GM19372 (cell line): ENCODE measurements around the gene GHRL.
"Not testable (repeated sequence)": the region's sequence is repeated elsewhere in the genome, so short reads cannot be mapped to it uniquely, and the experiment has no call there.

Experiments used
- ATAC-seq: cut with Tn5 transposase; IDR thresholded peaks from one replicate; pipeline ENCODE4 v1.9.1; 2021; ENCODE audit warnings: mild to moderate bottlenecking, low read depth, moderate library complexity; ENCODE audit not compliant: unreplicated experiment

Gene GHRL

DNA sequence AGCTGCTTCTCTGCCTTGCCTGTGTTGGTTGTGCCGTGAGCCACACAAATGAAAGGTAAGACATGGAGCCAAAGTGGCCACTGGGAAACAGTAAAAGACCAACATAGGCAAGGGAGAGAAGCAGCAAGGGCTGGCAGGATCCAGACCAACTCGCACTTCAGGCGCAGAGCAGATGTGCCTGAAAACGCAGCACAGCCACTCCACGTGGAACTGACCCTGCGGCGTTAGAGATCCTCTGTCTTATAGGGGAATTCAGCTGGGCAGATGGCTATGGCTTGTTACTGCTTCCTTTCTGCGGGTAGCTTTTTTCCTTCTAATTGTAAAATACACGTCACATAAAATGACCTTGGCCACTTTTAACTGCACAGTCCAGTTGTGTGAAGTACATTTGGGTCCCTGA lies 10.4 kb upstream of the GHRL start:
- ATAC-seq, result no peak

DNA sequence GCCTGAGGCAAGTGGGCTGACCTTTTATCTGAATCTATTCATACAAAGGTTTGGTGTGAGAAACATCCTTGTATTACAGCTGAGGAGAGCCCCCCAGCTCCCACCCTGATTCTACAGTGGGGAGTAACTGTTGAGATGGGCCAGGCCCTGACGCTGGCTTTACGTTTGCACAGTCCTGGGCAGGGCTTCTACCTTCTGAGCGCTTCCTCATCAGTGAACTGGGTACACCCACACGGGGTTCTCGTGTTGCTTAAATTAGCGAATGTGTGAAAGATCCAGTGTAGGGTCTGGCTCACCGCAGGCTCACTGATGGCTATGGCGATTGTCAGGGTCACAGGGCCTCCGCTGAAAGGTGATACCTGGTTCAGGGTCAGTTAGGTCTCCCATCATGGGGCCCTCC lies 7.3 kb upstream of the GHRL start:
- no peak for ATAC-seq

DNA sequence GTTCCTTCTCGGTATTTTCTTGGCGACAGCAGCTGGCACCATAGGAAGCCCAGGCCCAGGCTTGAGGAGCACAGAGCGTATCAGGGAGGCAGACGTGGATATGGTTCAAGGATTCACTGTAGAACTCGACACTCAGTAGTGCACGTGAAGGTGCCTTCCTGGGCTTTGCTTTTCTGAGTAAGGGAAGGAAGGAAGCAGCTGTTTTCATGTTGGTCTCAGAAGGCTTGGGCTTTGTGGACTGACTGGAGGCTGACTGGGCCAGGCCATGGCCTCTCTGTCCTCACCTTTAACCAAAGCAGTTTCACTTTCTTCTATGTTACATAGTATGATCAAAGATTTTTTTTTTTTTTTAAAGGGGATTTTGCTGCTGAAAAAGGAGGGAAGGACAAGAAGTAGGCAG lies 6.9 kb upstream of the GHRL start:
- ATAC-seq, result peak; percentile 57

DNA sequence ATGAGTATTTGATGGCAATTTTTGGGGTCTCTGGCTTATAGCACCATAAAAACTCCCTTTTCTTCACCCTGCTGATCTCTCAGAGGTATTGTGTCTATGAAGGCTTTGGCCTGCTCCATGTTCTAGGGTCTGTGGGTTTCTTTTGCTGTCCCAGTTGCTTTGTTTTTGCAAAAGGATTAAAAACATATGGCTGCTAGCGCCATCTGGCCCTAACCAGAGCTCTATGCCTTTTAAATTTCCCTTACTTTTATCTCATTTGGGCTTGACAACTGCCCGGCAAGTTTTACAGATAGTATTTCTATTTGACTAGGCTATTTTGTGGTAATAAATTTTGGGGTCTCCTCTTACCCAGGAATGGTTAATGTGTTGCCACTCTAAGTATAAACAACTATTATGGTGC lies 6.4 kb upstream of the GHRL start:
- ATAC-seq, result no peak

DNA sequence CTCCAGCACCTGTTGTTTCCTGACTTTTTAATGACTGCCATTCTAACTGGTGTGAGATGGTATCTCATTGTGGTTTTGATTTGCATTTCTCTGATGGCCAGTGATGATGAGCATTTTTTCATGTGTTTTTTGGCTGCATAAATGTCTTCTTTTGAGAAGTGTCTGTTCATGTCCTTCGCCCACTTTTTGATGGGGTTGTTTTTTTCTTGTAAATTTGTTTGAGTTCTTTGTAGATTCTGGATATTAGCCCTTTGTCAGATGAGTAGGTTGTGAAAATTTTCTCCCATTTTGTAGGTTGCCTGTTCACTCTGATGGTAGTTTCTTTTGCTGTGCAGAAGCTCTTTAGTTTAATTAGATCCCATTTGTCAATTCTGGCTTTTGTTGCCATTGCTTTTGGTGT lies 5.3 kb upstream of the GHRL start:
- ATAC-seq, result not testable (repeated sequence)

DNA sequence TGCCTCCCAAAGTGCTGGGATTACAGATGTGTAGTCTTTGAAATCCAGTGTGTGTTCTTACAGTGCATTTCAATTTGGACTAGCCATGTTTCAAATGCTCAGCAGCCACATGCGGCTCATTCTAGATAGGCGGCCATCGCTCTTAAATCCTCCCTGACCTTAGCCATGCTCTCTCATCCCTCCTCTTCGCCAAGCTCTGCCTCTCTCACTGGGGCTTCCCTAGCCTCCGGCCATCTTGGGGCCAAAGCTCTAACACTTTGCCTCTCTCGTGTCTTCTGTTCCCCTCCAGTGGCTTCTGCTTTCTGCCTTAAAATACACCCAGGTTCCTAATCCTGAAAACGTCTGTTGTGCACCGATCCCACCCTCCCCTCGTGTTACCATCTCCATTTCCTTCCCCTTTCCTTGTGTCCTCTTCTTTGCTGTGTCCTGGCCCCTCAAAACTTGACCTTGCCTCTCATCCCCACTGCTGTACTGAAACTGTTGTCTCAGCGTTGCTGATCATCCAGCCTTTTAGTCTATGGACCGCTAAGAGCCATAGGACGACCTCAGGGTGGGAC lies 1.4 kb upstream of the GHRL start:
- no peak for ATAC-seq

DNA sequence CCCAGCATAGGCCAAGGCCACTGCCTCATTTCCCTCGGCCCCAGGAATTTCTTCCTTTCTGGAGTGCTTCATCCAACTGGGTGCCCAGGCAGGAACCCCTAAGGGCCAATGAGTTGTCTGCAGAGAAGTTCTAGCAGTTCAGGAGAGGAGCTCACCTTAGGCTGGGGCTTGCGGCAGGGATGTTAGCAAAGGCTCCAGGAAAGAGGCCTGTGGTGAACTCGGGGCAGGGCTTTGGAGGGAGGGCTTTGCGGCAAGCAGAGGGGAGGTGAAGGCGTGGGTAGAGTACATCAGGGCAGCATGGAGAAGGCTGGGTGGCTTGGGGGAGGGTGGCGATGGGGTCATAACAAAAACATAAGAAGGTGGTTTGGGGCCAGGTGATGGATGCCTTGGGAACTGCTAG lies 1.1 kb downstream of the GHRL start:
- ATAC-seq, result no peak

DNA sequence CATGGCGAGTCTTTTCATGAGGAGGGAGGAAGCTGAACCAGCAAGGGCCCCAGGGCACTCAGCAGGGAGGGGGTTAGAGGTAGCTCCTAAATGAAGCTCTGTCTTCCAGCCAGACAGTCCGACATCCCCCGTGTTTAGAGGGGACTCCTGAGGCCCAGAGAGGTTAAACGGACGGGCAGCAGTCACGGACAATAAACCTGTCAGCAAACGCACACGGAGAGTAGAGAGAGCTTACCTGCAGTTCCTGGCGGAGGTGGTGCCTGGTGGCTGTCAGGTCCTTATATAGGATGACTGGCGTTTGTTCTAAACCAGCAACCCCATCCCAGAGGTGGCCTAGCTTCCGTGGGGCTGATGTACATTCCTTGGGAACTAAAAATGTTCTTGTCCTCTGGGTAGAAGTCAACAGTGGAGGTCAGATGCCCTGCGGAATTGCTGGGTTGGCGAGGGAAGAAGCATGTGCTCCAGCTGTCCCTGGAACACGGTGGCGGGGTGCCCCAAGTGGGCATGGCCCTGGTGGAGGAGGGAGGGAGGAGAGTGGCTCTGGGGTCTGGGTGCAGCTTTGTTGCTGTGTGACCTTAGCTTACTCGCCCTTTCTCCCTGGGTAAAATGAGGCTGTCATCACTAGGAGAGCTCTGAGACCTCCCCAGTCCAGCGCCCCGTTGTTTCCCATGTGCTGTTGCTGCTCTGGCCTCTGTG lies 2.1 kb downstream of the GHRL start:
- ATAC-seq, result no peak

DNA sequence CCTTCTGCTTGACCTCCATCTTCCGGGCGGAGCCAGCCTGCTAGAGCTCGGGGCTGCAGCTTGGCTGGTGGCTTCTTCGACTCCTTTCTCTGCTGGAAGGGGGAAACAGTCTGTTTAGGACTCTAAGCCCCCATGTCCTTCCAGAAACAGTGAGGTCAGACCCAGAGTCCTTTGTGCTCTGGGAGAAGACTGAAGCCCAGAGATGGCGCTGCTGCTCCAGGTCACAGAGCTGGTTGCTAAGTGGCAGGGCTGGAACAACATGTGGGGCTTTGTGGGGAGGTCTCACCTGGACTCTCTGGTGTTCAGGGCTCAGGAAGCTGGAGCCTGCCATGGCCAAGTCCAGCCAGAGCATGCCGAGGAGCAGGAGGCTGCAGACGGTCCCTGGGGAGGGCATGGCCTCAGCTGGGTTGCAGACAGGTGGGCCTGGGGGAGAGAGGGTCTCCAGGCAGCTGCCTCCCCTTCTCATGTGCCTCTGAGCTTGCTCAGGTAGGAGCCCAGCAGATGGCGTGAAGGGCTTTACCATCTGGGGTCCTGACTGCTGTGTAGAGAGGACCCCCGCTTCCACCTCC lies 2.9 kb downstream of the GHRL start:
- no peak for ATAC-seq

DNA sequence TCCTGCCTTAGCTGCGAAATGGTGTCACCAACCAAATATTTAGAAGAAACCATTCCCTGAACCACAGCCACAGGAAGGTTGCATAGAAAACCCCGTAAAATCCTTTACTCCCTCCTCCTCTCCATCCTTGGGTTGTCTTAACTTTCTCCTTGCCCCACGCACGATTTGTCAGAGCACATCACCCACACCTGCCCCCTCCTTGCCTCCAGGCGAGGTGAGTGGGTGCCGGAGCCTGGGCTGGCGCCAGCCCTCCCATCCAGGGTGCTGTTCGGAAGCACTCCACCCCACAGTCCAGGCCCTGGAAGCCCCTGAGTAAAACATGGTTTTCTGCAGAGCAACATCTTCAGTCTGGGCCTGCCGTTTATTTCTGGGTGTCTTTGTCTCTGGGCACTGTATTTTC lies 3.7 kb downstream of the GHRL start:
- ATAC-seq, result no peak

DNA sequence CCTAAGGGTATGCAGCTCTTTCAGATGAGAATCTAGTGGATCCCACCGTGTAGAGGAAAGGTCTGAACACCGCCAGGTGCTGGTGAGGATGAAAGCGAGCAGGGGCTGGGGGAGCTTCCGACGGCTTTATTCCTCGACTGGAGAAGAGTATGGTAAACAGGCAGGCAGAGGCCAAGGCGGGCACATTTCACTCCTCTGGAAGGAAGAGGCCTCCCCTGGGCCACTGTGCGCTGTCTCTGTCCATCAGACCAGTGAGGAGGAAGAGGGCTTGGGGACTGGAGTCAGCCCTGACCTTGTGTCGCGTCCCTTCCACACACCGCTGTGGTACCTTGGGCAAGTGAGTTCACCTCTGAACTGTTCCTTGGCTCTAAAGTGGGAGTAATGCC lies 4.2 kb downstream of the GHRL start:
- no peak for ATAC-seq

DNA sequence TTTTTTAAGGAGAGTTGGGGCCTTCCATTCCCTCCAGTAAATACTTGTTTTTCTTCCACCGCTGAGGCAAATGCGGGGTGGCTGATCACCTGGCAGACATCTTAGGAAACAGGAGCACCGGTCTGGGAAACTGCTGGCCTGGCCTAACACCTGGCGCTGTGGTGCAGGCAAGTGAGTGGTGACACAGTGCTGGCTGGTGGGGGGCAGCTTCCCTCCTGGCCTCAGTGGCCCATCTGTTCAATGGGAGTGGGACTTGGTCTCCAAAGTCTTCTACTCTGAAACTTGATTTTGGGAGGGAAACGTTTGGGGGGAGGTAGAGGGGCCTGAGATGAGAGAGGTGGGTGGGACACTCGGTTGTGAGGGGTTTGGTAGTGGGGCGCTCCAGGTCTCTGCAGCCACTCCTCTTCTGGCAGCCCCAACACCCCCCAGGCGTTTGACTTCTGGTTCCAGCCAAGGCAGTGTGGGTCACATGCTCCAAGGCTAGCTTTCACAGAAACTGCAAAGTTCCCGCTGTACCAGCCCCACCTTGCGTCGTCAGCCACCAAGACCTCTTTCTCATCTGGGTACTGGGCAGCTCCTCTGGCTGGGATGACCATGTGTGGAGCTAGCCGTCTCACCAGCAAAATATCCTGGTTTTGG lies 4.7 kb downstream of the GHRL start:
- no peak for ATAC-seq

DNA sequence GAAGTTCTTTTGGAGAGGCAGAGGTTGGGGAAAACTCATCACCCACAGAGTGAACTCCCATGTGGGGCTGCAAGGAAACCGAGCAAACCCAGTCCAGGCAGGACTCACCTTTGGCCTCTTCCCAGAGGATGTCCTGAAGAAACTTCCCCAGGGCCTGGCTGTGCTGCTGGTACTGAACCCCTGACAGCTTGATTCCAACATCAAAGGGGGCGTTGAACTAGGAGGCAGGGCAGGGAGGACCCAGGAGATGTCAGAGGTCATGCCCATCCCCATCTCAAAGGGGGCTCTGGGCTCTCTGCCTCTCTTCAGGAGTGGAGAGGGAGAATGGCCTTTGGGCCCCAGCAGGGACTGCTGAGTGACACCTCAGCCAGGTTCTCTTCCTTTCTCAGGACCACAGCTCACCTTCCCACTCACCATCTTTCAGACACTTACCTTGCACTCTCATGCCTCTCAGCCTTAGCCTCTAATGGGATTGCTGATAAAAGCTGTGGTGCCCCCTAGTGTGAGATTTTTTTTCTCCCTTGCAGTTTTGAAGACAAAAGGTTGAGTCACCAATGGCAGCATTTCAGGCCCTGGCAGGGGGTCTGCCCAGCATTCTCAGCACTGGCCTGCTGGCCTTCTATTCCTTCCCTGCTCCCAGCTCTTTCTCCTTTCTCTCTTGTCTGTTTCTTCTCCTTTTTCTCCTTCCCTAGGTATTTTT lies 6.0 kb downstream of the GHRL start:
- ATAC-seq, result no peak

DNA sequence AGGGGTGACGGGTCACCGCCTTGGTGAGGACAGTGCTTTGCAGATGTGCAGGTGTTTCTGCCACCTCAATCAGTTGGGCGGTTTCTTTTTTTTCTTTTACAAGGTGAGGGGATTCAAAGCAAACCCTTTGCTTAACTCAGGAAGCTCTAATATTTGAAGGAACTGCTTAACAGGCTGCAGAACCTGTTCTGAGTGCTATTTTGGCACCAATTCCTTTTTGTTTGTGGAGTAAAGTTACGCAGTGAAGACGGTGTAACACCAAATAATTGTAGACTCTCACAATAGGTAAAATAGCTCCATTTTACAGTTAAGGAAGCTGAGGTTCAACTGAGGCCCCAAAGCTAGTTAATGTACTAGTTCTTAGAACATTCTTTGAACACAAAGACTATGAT lies 6.6 kb downstream of the GHRL start:
- no peak for ATAC-seq

DNA sequence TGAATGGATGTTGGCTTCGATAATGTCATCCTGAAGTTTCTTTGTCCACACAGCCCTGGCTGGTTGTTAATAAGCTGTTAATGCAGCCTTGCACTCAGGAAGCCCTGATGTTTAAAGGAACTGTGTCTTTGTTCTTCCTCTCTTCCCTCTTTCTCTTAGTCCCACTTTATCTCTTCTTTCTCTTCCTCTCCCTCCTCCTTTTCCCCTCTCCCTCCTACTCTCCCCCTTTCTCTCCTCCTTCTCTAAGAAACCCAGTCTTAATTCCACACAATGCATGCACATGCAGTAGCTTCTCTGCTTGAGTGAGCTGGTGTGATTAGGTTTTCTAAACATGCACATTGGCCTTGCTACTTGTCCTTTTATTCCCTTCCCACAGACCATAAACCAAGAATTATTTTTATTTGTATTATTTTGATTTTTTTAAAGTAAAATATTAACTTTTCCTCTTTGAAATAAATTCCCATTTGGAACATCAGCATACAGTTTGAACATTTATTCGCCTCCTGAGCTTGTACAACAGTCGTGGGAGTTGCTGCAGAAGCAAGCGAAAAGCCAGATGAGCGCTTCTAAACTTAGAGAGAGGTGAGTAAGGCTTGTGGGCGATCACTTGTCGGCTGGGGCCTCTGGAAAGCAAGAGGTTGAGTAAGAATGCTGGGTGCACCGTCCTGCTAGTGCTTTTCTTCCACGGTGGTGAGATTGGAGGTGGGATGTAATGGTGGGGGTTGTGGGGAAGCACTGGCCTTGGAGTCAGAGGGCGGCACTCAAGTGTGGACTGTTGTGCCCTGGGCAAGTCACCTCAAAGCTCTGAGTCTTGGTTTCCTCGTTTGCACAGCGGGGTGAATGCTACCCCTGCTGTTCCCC lies 7.2 kb downstream of the GHRL start:
- ATAC-seq, result no peak

DNA sequence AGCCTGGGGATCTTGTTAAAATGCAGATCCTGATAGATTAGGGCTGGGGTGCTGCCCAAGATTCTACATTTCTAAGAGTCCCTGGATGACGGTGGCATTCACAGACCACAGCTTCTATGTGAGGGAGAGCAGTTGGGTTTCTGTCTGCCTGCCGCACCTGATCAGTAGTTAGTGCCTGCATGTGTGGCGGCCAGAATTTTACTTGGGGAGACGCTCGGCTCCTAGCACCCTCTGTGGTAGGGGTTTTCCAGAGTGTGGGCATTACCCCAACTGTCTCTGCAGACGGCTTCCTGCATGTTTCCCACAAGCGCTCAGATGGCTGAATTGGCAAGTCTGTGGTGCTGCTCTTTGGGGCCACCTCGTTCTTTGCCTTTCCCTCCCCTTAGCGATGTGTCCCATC lies 8.3 kb downstream of the GHRL start:
- no peak for ATAC-seq

DNA sequence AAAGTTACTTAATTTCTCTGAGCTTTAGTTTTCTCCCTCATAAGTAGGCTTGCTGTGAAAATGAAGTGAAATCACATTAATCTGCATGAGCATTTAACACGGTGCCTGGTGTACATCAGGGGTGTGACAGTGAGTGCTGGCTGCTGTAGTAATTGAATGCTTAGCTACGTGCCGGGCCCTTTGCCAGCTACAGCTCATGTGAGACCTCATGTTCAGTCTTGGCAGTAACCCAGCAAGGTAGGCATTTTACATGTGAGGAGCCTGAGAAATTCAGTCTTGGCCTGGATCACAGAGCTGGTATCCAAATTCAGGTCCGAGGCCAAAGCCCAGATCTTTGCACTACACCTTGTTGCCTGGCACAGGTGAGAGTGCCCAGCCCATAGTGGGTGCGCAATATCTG lies 9.1 kb downstream of the GHRL start:
- no peak for ATAC-seq

DNA sequence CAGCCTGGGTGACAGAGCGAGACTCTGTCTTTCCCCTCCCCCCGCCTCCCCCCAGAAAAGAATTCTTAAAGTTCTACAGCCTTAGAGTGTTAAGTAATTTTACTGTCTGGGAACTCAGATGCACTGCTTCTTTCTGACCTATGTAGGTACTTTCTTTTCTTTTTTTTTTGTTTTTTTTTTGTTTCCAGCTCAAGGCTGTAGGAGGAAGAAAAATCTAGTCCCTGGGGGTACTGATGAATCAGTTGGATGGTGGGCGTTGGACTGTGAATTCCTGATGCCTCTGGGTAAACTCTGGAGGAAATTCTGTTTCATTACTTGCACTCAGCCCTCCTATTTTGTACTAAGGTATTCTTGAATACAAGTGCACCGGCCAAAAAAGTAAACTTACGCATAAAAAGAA lies 10.8 kb downstream of the GHRL start:
- no peak for ATAC-seq

DNA sequence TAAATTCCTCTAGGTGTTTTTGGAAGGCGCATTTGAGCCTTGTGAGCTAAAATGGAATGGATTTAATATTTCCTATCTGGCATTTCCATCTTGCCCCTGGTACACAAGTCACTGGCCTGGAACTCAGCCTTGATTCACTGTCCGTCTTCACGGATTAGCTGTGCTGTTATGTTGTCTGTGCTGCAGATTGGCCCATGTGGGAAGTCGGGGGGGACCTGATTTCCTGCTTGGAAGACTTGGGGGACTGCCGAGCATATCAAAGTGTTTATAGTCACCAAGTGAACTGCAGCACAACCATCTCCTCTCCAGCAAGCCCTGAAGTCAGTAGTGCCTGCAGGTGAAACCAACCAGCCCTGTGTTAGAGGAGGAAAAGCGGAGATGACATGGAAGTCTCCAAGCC lies 12.2 kb downstream of the GHRL start:
- no peak for ATAC-seq

DNA sequence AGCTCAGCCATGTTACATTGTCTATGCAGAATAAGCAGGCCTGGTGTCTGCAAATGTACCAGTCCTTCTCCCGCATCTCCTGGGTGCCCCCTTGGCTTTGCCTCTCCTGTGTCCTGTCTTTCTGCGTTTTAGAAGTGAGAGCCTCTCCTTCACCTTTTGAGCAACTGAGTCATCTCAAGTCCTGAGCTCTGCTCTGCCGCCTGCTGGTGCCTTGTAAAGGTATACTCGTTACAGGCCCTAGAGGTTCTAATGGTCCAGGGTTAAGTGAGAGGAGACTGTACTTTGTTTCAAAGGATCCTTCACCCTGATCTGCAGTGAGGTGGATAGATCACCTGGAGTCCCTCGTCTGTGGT lies 12.6 kb downstream of the GHRL start:
- no peak for ATAC-seq
